Gastroesophageal sphincter (tissue), 4 donors: ENCODE data around the gene RCSD1. TPM values are rescaled to one million over a fixed set of nuclear protein-coding genes. Genes with fewer than 3 reads are reported as not detected.

ENCODE experiments used
- ATAC-seq: fragments of 150-250 bp; one replicate; pipeline ENCODE4 v1.9.1; 2016; ENCODE audit warnings: mild to moderate bottlenecking, moderate library complexity
- H3K27ac ChIP-seq, 4 donors: fragments of 200-600 bp; sonication (generic) in 3 of 4; 1 replicate in 3 of 4; 2 replicates in 1 of 4; pipeline ENCODE4 v1.5.1; 2016 to 2019
- H3K27me3 ChIP-seq: fragments of 200-600 bp; sonication (generic); one replicate; pipeline ENCODE4 v1.5.1; 2019
- H3K36me3 ChIP-seq, 2 donors: fragments of 200-600 bp; sonication (generic); one replicate each; pipeline ENCODE4 v1.5.1; 2019; ENCODE audit warnings: control low read depth in 1 of 2
- H3K4me1 ChIP-seq, 3 donors: fragments of 200-600 bp; sonication (generic); 1 replicate in 2 of 3; 2 replicates in 1 of 3; pipeline ENCODE4 v1.5.1; 2016 to 2019; ENCODE audit warnings: control low read depth in 2 of 3
- H3K4me3 ChIP-seq, 2 donors: fragments of 200-600 bp; sonication (generic); one replicate each; pipeline ENCODE4 v1.5.1; 2019; ENCODE audit warnings: mild to moderate bottlenecking in 1 of 2, moderate library complexity in 1 of 2
- H3K9me3 ChIP-seq, 3 donors: fragments of 200-600 bp; sonication (generic); one replicate each; pipeline ENCODE4 v1.5.1; 2017 to 2019; ENCODE audit warnings: control low read depth in 2 of 3
- CTCF ChIP-seq, 4 experiments: fragments of 200-600 bp in 2 of 4; fragments of 450-650 bp in 2 of 4; sonication (generic) in 1 of 4; IDR thresholded peaks; one replicate each; pipeline ENCODE4 v1.5.1; 2017 to 2019; ENCODE audit warnings: antibody characterized with exemption in 4 of 4, mild to moderate bottlenecking in 2 of 4, moderate library complexity in 2 of 4
- EP300 ChIP-seq: sonication (generic); formaldehyde crosslinking; IDR thresholded peaks from one replicate; pipeline ENCODE4 v1.6.1; 2017; ENCODE audit warnings: antibody characterized with exemption, mild to moderate bottlenecking
- POLR2A ChIP-seq, 2 donors: fragments of 450-650 bp; IDR thresholded peaks; one replicate each; pipeline ENCODE4 v1.6.1; 2017; ENCODE audit warnings: antibody characterized with exemption in 2 of 2, mild to moderate bottlenecking in 2 of 2, moderate library complexity in 1 of 2
- POLR2AphosphoS5 ChIP-seq: sonication (generic); formaldehyde crosslinking; IDR thresholded peaks from one replicate; pipeline ENCODE4 v1.6.1; 2017; ENCODE audit warnings: antibody characterized with exemption
- WGBS, 2 donors: methylation state at CpG; one replicate each; pipeline ENCODE4 v1.1.5; 2018; ENCODE audit warnings: low coverage in 1 of 2; 5-methylcytosine and 5-hydroxymethylcytosine counted together
- total RNA-seq, 4 donors: library from RNA; depleted of rRNA; stranded (reverse); fragments of >200 nt; gene quantifications; one replicate each; pipeline ENCODE4 v1.1.0, GENCODE V29; 2016

RCSD1 gene
- total RNA-seq, 4 donors from 2014 or later: 14.5 to 20.6 (median 17.3) TPM

GRCh38 chr1:167673265-167673664, 43.2 kb downstream of the RCSD1 start:
- no peak overlapping the region for H3K27ac ChIP-seq
- H3K36me3 ChIP-seq: no peaks in the 10 kb centered on the region
- H3K27me3 ChIP-seq: no peaks in the 10 kb centered on the region
- 83 to 90% methylated on average over 2 to 4 of the region's 4 CpGs for WGBS, 2 donors
- no peak for ATAC-seq
- TF ChIP-seq POLR2A (IDR thresholded peaks at IDR 0.05) (no peak), POLR2AphosphoS5 (no peak), EP300 (no peak), CTCF (IDR thresholded peaks at IDR 0.05) (no peak)
- H3K4me1 ChIP-seq: no peaks in the 10 kb centered on the region
- H3K4me3 ChIP-seq: no peak overlapping the region
- no peaks in the 10 kb centered on the region for H3K9me3 ChIP-seq

GRCh38 chr1:167674156-167674555, 44.1 kb downstream of the RCSD1 start:
- 81 to 90% methylated on average over 2 of the region's 2 CpGs for WGBS, 2 donors
- ATAC-seq: no peak
- no peaks in the 10 kb centered on the region for H3K27me3 ChIP-seq
- H3K9me3 ChIP-seq: no peaks in the 10 kb centered on the region
- H3K4me3 ChIP-seq: no peak overlapping the region
- H3K27ac ChIP-seq: no peak overlapping the region
- no peak for TF ChIP-seq POLR2A (IDR thresholded peaks at IDR 0.05)
- TF ChIP-seq POLR2AphosphoS5: no peak
- TF ChIP-seq CTCF (IDR thresholded peaks at IDR 0.05): no peak
- no peak for TF ChIP-seq EP300
- H3K4me1 ChIP-seq: peaks cover 0 to 2% (median 0%) of the 10 kb centered on the region in 3 donors
- H3K36me3 ChIP-seq: no peaks in the 10 kb centered on the region

- H3K27me3 ChIP-seq: no peaks in the 10 kb centered on the region
- H3K27ac ChIP-seq: no peak overlapping the region
- WGBS, 2 donors: 81 to 87% methylated on average over 5 of the region's 5 CpGs
- H3K9me3 ChIP-seq: no peaks in the 10 kb centered on the region
- H3K4me1 ChIP-seq: peaks cover 0 to 15% (median under 1%) of the 10 kb centered on the region in 3 donors
- ATAC-seq: no peak
- H3K4me3 ChIP-seq: no peak overlapping the region
- TF ChIP-seq CTCF (IDR thresholded peaks at IDR 0.05) (no peak), POLR2AphosphoS5 (no peak), EP300 (no peak), POLR2A (IDR thresholded peaks at IDR 0.05) (no peak)
- H3K36me3 ChIP-seq: no peaks in the 10 kb centered on the region
Measured at GRCh38 chr1:167675440-167675839, 45.4 kb downstream of the RCSD1 start.

GRCh38 chr1:167676205-167676915, 46.3 kb downstream of the RCSD1 start:
- TF ChIP-seq POLR2AphosphoS5 (no peak), POLR2A (IDR thresholded peaks at IDR 0.05) (no peak), CTCF (IDR thresholded peaks at IDR 0.05) (no peak), EP300 (no peak)
- no peaks in the 10 kb centered on the region for H3K27me3 ChIP-seq
- H3K4me1 ChIP-seq: peaks cover 0 to 24% (median 8%) of the 10 kb centered on the region in 3 donors
- no peak overlapping the region for H3K4me3 ChIP-seq
- H3K9me3 ChIP-seq: no peaks in the 10 kb centered on the region
- H3K27ac ChIP-seq: no peak overlapping the region
- no peak for ATAC-seq
- 83 to 90% methylated on average over 1 to 2 of the region's 2 CpGs for WGBS, 2 donors
- H3K36me3 ChIP-seq: no peaks in the 10 kb centered on the region
